ENCODE measurements around the gene MCF2L2. TPM values are rescaled to one million over a fixed set of nuclear protein-coding genes. Genes with fewer than 3 reads are reported as not detected.

The MCF2L2 gene
- polyA plus RNA-seq, 2 of the 4 experiments (the other 2 are of a cell fraction), result 0.03 to 0.05 TPM

- TF ChIP-seq, protein P1, sequence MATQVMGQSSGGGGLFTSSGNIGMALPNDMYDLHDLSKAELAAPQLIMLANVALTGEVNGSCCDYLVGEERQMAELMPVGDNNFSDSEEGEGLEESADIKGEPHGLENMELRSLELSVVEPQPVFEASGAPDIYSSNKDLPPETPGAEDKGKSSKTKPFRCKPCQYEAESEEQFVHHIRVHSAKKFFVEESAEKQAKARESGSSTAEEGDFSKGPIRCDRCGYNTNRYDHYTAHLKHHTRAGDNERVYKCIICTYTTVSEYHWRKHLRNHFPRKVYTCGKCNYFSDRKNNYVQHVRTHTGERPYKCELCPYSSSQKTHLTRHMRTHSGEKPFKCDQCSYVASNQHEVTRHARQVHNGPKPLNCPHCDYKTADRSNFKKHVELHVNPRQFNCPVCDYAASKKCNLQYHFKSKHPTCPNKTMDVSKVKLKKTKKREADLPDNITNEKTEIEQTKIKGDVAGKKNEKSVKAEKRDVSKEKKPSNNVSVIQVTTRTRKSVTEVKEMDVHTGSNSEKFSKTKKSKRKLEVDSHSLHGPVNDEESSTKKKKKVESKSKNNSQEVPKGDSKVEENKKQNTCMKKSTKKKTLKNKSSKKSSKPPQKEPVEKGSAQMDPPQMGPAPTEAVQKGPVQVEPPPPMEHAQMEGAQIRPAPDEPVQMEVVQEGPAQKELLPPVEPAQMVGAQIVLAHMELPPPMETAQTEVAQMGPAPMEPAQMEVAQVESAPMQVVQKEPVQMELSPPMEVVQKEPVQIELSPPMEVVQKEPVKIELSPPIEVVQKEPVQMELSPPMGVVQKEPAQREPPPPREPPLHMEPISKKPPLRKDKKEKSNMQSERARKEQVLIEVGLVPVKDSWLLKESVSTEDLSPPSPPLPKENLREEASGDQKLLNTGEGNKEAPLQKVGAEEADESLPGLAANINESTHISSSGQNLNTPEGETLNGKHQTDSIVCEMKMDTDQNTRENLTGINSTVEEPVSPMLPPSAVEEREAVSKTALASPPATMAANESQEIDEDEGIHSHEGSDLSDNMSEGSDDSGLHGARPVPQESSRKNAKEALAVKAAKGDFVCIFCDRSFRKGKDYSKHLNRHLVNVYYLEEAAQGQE (IDR thresholded peaks at IDR 0.05), result no peak
- TF ChIP-seq HMGXB4 (CRISPR knock-in tag; IDR thresholded peaks at IDR 0.05; ENCODE audit: borderline replicate concordance) (no peak), POLR2A (IDR thresholded peaks at IDR 0.05; ENCODE audit: low read length) (no peak), CEBPB (IDR thresholded peaks at IDR 0.05) (no peak), NR3C1 (IDR thresholded peaks at IDR 0.05) (no peak)
These were observed 96.9 kb downstream of the MCF2L2 start (continued) for GRCh38 chr3:183331498-183331897.

DNA sequence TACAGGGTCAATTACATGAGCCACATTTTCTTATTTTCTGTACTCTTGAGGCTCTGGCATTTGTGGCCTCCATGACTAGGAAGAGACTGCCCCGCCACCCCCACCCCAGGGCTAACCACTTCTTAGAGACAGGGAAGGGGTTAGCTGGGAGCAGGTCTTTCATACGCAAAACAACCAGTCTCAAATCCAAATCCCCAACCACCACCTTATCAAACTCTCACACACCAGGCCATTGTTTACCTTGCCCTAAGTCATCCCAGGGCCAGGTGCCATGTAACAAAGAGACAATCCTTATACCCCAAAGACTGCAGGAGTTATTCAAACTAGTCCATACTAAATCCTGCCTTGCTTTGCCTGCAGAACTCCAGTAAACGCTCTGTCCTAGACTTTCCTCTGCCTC lies 97.5 kb downstream of the MCF2L2 start:
- WGBS (ENCODE audit: missing lambda C conversion rate), result 84% methylated on average over 3 of the region's 3 CpGs
- Histone ChIP-seq H3K4me3 (no peak overlapping the region), H3K27ac (no peak overlapping the region), H3K4me2 (no peak overlapping the region), H3K4me1 (peaks cover 3% of the 10 kb centered on the region; the same call in 1 of the 3 replicates), H3K9me3 (no peaks in the 10 kb centered on the region)
- FAIRE-seq, result no peak
- no peak for DNase-seq (ENCODE audit: low read depth in 1 of 2, low spot score in 1 of 2)
- no peak for ATAC-seq
- TF ChIP-seq TP53 (CRISPR knock-in tag; IDR thresholded peaks at IDR 0.05) (no peak), JUN (IDR thresholded peaks at IDR 0.05) (no peak), NR3C1 (IDR thresholded peaks at IDR 0.05) (no peak), CEBPB (IDR thresholded peaks at IDR 0.05) (no peak), E2F6 (IDR thresholded peaks at IDR 0.05; ENCODE audit: borderline replicate concordance, low read depth) (no peak), CBX8 (IDR thresholded peaks at IDR 0.05) (no peak), ELK1 (IDR thresholded peaks at IDR 0.05; ENCODE audit: low read depth, low read length) (no peak), BCL3 (IDR thresholded peaks at IDR 0.05) (no peak), JUNB (IDR thresholded peaks at IDR 0.05) (no peak), CHD4 (IDR thresholded peaks at IDR 0.05; ENCODE audit: borderline replicate concordance) (no peak), CBX2 (IDR thresholded peaks at IDR 0.05; ENCODE audit: borderline replicate concordance, low read depth) (no peak)
- ChIA-PET CTCF (interaction anchor here (1.2 kb wide), 1 partner anchor 147 kb away, joined by 3 read pairs; no protein-coding TSS in a partner anchor), POLR2A (no interaction called here)

GRCh38 chr3:183329543-183329942 lies 98.9 kb downstream of the MCF2L2 start:
- ATAC-seq (no peak), DNase-seq (ENCODE audit: low read depth in 1 of 2, low spot score in 1 of 2) (no peak), FAIRE-seq (no peak)
- Histone ChIP-seq H3K4me2 (no peak overlapping the region), H3K27ac (no peak overlapping the region), H3K4me3 (no peak overlapping the region), H3K9me3 (no peaks in the 10 kb centered on the region), H3K4me1 (peaks cover 3% of the 10 kb centered on the region; the same call in 1 of the 3 replicates)
- WGBS (ENCODE audit: missing lambda C conversion rate), result 76% methylated on average over 1 of the region's 1 CpG
- ChIA-PET CTCF (interaction anchor here (1.2 kb wide), 1 partner anchor 53 kb away, joined by 3 read pairs; no protein-coding TSS in a partner anchor), POLR2A (no interaction called here)
- no peak for TF ChIP-seq FOXS1 (CRISPR knock-in tag; IDR thresholded peaks at IDR 0.05)
- TF ChIP-seq EP300 (IDR thresholded peaks at IDR 0.05), result no peak
- TF ChIP-seq ZFP36 (IDR thresholded peaks at IDR 0.05; ENCODE audit: borderline replicate concordance, partially characterized antibody), result no peak
- TF ChIP-seq ZSCAN20 (CRISPR knock-in tag; IDR thresholded peaks at IDR 0.05), result no peak
- no peak for TF ChIP-seq HMGXB4 (CRISPR knock-in tag; IDR thresholded peaks at IDR 0.05; ENCODE audit: borderline replicate concordance)
- no peak for TF ChIP-seq HDAC2 (IDR thresholded peaks at IDR 0.05)
- no peak for TF ChIP-seq FOSB (CRISPR knock-in tag; IDR thresholded peaks at IDR 0.05)
- TF ChIP-seq TFCP2L1 (CRISPR knock-in tag; IDR thresholded peaks at IDR 0.05), result no peak
- TF ChIP-seq HOXA7 (CRISPR knock-in tag; IDR thresholded peaks at IDR 0.05), result no peak
- TF ChIP-seq RCOR1 (IDR thresholded peaks at IDR 0.05; ENCODE audit: low read depth, low read length), result no peak
- TF ChIP-seq CHD4 (IDR thresholded peaks at IDR 0.05; ENCODE audit: borderline replicate concordance), result no peak
- TF ChIP-seq MYC (IDR thresholded peaks at IDR 0.05; ENCODE audit: borderline replicate concordance, low read length), result no peak
- TF ChIP-seq E2F6 (IDR thresholded peaks at IDR 0.05; ENCODE audit: borderline replicate concordance, low read depth), result no peak
- TF ChIP-seq GATA3 (IDR thresholded peaks at IDR 0.05; ENCODE audit: borderline replicate concordance), result no peak
